Suprapubic skin (tissue), 4 donors: ENCODE measurements around the gene ROBO1.

ENCODE experiments used
- POLR2A ChIP-seq, 2 donors: fragments of 450-650 bp; IDR thresholded peaks; one replicate each; pipeline ENCODE4 v1.6.1; 2017; ENCODE audit warnings: antibody characterized with exemption in 2 of 2, mild to moderate bottlenecking in 2 of 2, moderate library complexity in 2 of 2
- POLR2AphosphoS5 ChIP-seq, 3 donors: sonication (generic); formaldehyde crosslinking; IDR thresholded peaks; one replicate each; pipeline ENCODE4 v1.6.1; 2017; ENCODE audit warnings: antibody characterized with exemption in 3 of 3
- TF ChIP-seq, protein P1 (sequence below), 2 donors: fragments of 200-600 bp in 1 of 2; fragments of 450-650 bp in 1 of 2; sonication (generic) in 1 of 2; IDR thresholded peaks; one replicate each; pipeline ENCODE4 v1.5.1; 2016 to 2019; ENCODE audit warnings: antibody characterized with exemption in 2 of 2, mild to moderate bottlenecking in 1 of 2, moderate library complexity in 1 of 2

DNA sequence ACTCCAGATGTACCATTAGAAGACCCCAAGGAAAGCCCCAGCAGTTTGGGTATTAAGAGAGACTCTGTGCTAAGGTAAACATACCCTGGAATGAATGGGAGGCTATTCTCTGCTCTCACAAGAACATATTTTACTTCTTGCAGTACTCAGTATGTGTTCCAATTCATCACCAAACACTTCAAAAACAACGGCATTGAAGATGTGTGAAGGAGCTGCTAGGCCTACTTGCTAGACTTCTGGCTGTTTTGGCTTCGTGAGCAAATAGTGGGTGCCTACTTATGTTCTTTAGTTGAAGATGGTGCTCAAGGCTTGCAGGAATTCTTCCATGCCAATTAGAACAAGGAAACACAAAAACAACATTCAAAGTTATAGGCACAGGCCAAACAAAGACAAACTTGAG lies 514.5 kb downstream of the ROBO1 start:
- TF ChIP-seq POLR2AphosphoS5 (IDR thresholded peaks at IDR 0.05) (no peak), POLR2A (IDR thresholded peaks at IDR 0.05) (no peak)
- TF ChIP-seq, protein P1, sequence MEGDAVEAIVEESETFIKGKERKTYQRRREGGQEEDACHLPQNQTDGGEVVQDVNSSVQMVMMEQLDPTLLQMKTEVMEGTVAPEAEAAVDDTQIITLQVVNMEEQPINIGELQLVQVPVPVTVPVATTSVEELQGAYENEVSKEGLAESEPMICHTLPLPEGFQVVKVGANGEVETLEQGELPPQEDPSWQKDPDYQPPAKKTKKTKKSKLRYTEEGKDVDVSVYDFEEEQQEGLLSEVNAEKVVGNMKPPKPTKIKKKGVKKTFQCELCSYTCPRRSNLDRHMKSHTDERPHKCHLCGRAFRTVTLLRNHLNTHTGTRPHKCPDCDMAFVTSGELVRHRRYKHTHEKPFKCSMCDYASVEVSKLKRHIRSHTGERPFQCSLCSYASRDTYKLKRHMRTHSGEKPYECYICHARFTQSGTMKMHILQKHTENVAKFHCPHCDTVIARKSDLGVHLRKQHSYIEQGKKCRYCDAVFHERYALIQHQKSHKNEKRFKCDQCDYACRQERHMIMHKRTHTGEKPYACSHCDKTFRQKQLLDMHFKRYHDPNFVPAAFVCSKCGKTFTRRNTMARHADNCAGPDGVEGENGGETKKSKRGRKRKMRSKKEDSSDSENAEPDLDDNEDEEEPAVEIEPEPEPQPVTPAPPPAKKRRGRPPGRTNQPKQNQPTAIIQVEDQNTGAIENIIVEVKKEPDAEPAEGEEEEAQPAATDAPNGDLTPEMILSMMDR (IDR thresholded peaks at IDR 0.05): no peak
